ENCODE results near the gene MICAL1. TPM values are rescaled to one million over a fixed set of nuclear protein-coding genes. Genes with fewer than 3 reads are reported as not detected.

The MICAL1 gene
- total and polyA plus RNA-seq, 4 donors, result 13.5 to 49.5 (median 26.9) TPM

DNA sequence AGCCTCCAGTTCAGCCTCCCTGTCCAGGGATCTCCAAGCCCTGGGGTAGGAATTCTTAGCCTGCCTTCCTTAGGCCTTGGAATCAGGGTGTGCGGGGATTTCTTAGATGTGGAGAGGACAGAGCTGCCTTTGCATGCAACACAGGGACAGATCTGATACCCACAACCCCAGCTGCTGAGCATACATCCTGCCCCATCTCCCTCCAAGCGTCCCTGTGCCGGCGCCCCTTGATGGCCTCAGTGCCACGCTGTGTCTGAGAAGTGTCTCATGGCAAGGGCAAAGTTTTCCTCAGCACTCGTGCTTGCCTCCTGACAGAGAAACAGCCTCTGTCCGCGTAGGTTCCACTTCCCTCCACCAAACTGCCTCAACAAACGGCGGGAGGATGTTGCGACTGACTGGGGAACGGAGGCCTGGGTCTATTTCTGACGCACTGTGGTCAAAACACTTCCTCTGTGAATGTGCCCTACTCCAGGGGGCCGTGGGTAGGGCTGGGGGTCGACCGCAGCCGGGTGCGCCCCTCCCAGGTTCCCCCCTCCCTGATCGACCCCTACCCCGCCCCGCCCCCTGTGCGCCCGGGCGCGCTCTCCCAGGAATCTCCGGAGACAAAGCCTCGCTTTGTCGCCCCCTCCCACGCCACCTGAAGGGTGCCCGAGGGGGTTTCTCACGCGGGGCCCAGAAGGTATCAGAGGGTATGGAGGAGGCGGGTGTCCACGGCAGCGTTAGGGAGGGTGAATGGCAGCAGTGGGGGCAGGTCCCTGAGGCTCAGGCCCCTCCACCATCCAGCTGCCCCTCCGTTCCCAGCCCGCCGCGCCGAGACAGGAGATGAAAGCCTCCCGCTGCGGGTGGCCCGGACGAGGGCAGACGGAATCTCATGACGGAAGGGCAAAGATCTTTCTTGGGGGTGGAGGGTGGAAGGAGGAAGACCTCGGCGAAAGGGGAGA lies 806 bp downstream of the MICAL1 start:
- peak in 2 of 6 donors; percentile 64 to 68 for DNase-seq (ENCODE audit: low read depth in 4 of 6, low spot score in 6 of 6)
- WGBS (ENCODE audit: insufficient coverage), result 5% methylated on average over 38 of the region's 48 CpGs

DNA sequence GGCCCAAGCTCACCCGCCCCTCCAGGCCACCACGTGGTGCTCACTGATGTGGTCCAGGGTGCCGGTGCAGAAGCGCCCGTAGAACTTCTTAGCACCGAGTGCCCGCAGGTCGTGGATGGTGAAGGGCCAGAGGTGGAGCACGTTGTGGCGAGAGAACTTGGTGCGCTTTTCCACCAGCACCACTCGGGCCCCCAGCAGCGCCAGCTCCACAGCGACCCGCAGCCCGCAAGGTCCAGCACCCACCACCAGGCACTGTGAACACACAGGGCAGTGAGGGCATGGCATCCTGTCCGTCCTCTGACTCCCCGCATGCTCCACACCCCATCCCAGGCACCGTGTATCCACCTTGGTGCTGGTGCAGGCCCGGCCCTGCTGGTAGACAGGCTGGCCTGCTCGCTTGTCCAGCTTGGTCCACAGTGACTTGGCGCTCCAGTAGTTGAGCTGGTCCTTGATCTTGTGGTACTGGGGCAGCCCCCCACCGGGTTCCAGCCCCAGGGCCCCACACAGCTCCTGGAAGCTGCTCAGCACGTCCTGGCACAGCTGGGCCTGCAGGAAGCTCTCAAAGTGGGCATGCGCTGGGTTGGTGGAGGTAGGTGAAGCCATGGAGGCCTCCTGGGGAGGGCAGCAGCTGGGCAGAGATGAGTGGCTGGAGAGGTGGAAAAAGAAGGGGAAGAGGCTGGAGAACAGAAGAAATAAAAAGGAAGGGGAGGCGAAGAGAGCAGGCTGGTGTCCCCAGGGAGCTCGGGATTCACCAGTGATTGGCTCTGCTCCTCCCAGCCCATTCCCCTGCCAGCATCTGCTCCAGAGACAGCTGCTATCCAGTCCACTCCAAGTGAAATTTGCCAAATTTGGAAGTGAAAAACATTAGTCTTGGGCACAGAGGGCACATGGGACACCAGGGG lies 1.7 kb downstream of the MICAL1 start:
- peak overlapping the region; percentile 40 for H3K27ac ChIP-seq (ENCODE audit: low read depth, low read length)
- H3K36me3 ChIP-seq (ENCODE audit: control insufficient read depth, insufficient read depth, low read length), result peaks cover 43% of the 10 kb centered on the region
- WGBS (ENCODE audit: insufficient coverage), result 90% methylated on average over 26 of the region's 27 CpGs
- H3K4me3 ChIP-seq (ENCODE audit: low read depth, low read length), result peak overlapping the region; percentile 81
- DNase-seq (ENCODE audit: low read depth in 4 of 6, low spot score in 6 of 6), result peak in 2 of 6 donors; percentile 40 to 68
- H3K4me1 ChIP-seq (ENCODE audit: control insufficient read depth, insufficient read depth, low read length), result peaks cover 43% of the 10 kb centered on the region
- H3K27me3 ChIP-seq (ENCODE audit: control insufficient read depth, insufficient read depth, low read length), result no peaks in the 10 kb centered on the region
- no peaks in the 10 kb centered on the region for H3K9me3 ChIP-seq (ENCODE audit: control insufficient read depth, insufficient read depth, low read length)

More for the DNA sequence above, 806 bp downstream of the MICAL1 start:
- H3K9me3 ChIP-seq (ENCODE audit: control insufficient read depth, insufficient read depth, low read length), result no peaks in the 10 kb centered on the region
- H3K4me1 ChIP-seq (ENCODE audit: control insufficient read depth, insufficient read depth, low read length), result peaks cover 43% of the 10 kb centered on the region
- H3K36me3 ChIP-seq (ENCODE audit: control insufficient read depth, insufficient read depth, low read length), result peaks cover 34% of the 10 kb centered on the region
- no peaks in the 10 kb centered on the region for H3K27me3 ChIP-seq (ENCODE audit: control insufficient read depth, insufficient read depth, low read length)
- peak overlapping the region; percentile 80 for H3K27ac ChIP-seq (ENCODE audit: low read depth, low read length)
- H3K4me3 ChIP-seq (ENCODE audit: low read depth, low read length), result peak overlapping the region; percentile 81

DNA sequence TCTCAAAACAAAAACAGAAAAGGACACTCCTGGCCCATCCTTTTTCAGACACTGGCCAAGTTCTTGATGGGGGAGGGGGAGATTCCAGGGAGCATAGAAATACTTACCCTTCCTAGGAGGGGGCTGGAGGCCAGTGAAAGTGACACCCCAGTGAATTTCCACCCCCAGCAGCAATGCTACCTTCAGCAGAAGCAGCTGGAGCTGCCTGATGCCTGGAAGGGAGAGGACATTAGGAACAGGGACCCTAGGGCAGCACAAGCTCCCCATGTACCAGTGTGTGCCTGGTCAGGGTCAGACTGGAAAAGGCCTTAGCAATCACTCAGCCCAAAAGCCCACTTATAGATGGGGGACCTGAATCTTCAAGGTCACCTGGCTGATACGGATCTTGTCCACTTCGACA lies 2.4 kb downstream of the MICAL1 start:
- WGBS (ENCODE audit: insufficient coverage), result 93% methylated on average over 2 of the region's 2 CpGs
- no peaks in the 10 kb centered on the region for H3K9me3 ChIP-seq (ENCODE audit: control insufficient read depth, insufficient read depth, low read length)
- no peak overlapping the region for H3K4me3 ChIP-seq (ENCODE audit: low read depth, low read length)
- no peak for DNase-seq (ENCODE audit: low read depth in 4 of 6, low spot score in 6 of 6)
- peaks cover 49% of the 10 kb centered on the region for H3K36me3 ChIP-seq (ENCODE audit: control insufficient read depth, insufficient read depth, low read length)
- H3K27me3 ChIP-seq (ENCODE audit: control insufficient read depth, insufficient read depth, low read length), result no peaks in the 10 kb centered on the region
- peaks cover 43% of the 10 kb centered on the region for H3K4me1 ChIP-seq (ENCODE audit: control insufficient read depth, insufficient read depth, low read length)
- H3K27ac ChIP-seq (ENCODE audit: low read depth, low read length), result no peak overlapping the region

DNA sequence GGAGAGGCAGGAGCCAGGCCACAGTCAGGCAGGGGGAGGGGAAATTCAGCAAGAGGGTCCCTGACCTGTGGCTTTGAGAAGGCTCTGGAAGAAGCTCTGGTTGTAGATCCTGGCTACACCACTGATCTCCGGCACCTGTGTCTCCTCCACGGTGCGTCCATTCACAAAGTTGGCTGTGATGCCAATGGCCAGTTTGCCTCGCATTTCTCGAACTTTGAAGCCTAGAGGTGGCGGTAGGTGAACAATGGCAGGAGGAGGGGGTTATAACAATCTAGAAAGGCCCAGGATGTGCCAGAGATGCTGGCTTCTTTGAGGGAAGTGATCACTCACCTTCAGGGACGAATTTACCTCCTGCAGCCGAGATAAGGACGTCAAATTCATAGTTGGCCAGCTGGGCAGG lies 3.4 kb downstream of the MICAL1 start:
- H3K36me3 ChIP-seq (ENCODE audit: control insufficient read depth, insufficient read depth, low read length), result peaks cover 58% of the 10 kb centered on the region
- H3K4me1 ChIP-seq (ENCODE audit: control insufficient read depth, insufficient read depth, low read length), result peaks cover 38% of the 10 kb centered on the region
- H3K9me3 ChIP-seq (ENCODE audit: control insufficient read depth, insufficient read depth, low read length), result no peaks in the 10 kb centered on the region
- no peak for DNase-seq (ENCODE audit: low read depth in 4 of 6, low spot score in 6 of 6)
- WGBS (ENCODE audit: insufficient coverage), result 91% methylated on average over 9 of the region's 9 CpGs
- no peak overlapping the region for H3K27ac ChIP-seq (ENCODE audit: low read depth, low read length)
- H3K4me3 ChIP-seq (ENCODE audit: low read depth, low read length), result no peak overlapping the region
- no peaks in the 10 kb centered on the region for H3K27me3 ChIP-seq (ENCODE audit: control insufficient read depth, insufficient read depth, low read length)

DNA sequence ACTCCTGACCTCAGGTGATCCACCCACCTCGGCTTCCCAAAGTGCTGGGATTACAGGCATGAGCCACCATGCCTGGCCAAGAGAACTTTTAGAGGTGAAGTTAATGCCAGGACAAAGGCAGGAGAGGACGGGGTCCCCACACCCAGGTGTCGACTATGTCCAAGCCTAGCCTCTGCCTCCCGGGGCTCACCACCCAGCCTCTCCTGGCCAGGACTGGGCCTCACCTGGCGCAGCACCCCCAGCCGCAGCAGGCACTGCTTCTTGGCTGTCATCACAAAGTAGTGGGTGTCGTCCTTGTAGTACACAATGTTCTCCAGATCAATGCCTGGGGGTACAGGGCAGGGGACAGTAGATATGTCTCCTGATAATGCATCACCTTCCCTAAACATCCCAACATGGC lies 4.2 kb downstream of the MICAL1 start:
- H3K4me3 ChIP-seq (ENCODE audit: low read depth, low read length), result no peak overlapping the region
- H3K9me3 ChIP-seq (ENCODE audit: control insufficient read depth, insufficient read depth, low read length), result no peaks in the 10 kb centered on the region
- no peak overlapping the region for H3K27ac ChIP-seq (ENCODE audit: low read depth, low read length)
- DNase-seq (ENCODE audit: low read depth in 4 of 6, low spot score in 6 of 6), result no peak
- peaks cover 31% of the 10 kb centered on the region for H3K4me1 ChIP-seq (ENCODE audit: control insufficient read depth, insufficient read depth, low read length)
- WGBS (ENCODE audit: insufficient coverage), result 97% methylated on average over 7 of the region's 7 CpGs
- H3K27me3 ChIP-seq (ENCODE audit: control insufficient read depth, insufficient read depth, low read length), result no peaks in the 10 kb centered on the region
- H3K36me3 ChIP-seq (ENCODE audit: control insufficient read depth, insufficient read depth, low read length), result peaks cover 65% of the 10 kb centered on the region

DNA sequence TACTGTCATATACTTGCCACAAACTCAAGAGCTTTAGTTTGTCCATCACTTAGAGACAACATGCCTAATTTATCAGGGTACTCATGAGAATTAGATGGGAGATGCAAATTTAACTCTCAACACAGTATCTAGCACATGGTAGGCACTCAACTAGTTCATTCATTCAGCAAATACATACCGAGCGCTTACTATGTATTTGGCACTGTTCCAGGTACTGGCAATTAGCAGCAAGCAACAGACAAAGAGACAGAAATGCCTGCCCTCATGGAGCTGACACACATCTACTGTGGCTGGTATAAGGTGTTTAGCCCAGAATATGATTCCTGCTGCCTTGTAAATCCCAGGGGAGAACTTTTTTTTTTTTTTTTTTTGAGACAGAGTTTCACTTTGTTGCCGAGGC lies 4.8 kb downstream of the MICAL1 start:
- Histone ChIP-seq H3K9me3 (ENCODE audit: control insufficient read depth, insufficient read depth, low read length) (no peaks in the 10 kb centered on the region), H3K27ac (ENCODE audit: low read depth, low read length) (no peak overlapping the region), H3K4me1 (ENCODE audit: control insufficient read depth, insufficient read depth, low read length) (peaks cover 25% of the 10 kb centered on the region), H3K4me3 (ENCODE audit: low read depth, low read length) (no peak overlapping the region), H3K36me3 (ENCODE audit: control insufficient read depth, insufficient read depth, low read length) (peaks cover 71% of the 10 kb centered on the region), H3K27me3 (ENCODE audit: control insufficient read depth, insufficient read depth, low read length) (no peaks in the 10 kb centered on the region)
- 100% methylated on average over 1 of the region's 3 CpGs for WGBS (ENCODE audit: insufficient coverage)
- no peak for DNase-seq (ENCODE audit: low read depth in 4 of 6, low spot score in 6 of 6)

DNA sequence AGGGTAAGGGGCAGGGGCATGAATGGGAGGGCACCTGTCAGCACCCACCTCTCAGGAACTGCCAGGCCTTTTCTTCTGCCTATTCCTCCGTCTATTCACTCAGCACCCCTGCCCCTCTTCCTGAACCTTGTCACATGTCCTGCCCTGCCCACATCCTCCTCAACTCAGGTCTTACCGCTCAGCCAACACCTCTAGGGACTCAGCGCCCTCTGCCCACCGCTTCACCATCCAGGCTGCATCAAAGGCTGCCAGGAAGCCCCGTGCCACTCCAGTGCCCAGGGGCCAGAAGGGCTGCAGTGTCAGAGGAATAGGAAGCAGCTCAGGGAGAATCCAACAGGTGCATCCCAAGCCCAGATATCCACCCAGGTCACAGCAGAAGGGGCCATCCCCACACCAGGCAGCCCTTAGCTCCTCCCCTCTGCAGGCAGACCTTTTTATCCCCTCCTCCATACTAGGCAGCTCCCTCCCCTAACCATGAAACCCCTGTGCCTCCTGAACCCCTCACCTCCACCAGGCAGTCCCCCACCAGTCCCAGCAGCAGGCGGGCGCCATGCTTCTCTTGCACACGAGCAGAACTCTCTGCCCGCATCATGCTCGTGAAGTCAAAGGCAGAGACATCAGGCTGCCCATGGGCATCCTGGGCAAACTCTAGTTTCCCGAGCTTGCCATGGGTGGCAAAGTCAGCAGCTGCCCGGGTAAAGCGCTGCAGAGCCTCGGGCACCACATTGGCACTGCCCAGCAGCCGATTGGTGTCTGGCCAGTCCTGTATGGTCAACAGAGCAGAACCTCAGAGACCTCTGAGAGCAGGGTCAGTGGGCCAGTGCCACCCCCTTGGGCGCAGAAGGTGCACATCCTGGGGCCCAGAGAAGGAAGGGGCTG lies 5.5 kb downstream of the MICAL1 start:
- no peaks in the 10 kb centered on the region for H3K27me3 ChIP-seq (ENCODE audit: control insufficient read depth, insufficient read depth, low read length)
- H3K4me3 ChIP-seq (ENCODE audit: low read depth, low read length), result no peak overlapping the region
- no peaks in the 10 kb centered on the region for H3K9me3 ChIP-seq (ENCODE audit: control insufficient read depth, insufficient read depth, low read length)
- peaks cover 20% of the 10 kb centered on the region for H3K4me1 ChIP-seq (ENCODE audit: control insufficient read depth, insufficient read depth, low read length)
- DNase-seq (ENCODE audit: low read depth in 4 of 6, low spot score in 6 of 6), result no peak
- peaks cover 79% of the 10 kb centered on the region for H3K36me3 ChIP-seq (ENCODE audit: control insufficient read depth, insufficient read depth, low read length)
- 92% methylated on average over 16 of the region's 16 CpGs for WGBS (ENCODE audit: insufficient coverage)
- no peak overlapping the region for H3K27ac ChIP-seq (ENCODE audit: low read depth, low read length)

DNA sequence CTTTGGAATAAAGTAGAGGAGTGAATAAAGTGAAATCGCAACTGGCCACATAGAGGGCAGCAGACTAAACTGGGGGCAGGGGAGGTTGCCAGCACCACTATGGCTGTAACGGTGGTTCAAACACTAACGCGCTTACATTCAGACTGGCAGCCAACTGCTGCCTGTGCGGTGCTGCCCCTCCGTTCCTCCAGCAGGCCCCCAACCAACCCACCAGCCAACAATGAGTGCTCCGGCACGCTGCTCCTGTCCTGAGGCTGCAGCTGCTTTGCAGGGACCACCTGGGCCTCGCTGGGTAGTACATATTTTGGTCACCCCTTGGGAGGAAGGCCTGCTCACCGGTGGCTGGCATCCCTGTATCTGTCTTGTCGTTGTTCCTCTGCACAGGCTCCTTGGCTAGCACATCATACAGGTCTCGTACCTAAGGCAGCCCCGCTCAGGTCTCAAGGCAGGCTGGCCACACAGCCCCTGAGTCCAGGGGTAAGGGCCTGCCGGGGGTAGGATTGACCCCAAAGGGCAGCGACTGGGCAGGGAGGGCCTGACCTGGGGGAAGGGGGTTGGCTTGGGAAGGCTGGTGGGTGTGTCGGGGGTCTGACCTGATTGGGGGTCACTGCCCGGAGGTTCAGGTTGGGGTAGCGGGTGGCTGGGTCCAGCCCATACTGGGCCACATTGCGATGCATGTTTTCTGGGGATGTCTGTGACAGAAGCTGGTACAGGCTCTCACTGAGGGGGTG lies 6.3 kb downstream of the MICAL1 start:
- H3K9me3 ChIP-seq (ENCODE audit: control insufficient read depth, insufficient read depth, low read length), result no peaks in the 10 kb centered on the region
- no peak overlapping the region for H3K4me3 ChIP-seq (ENCODE audit: low read depth, low read length)
- 78% methylated on average over 19 of the region's 19 CpGs for WGBS (ENCODE audit: insufficient coverage)
- H3K36me3 ChIP-seq (ENCODE audit: control insufficient read depth, insufficient read depth, low read length), result peaks cover 87% of the 10 kb centered on the region
- DNase-seq (ENCODE audit: low read depth in 4 of 6, low spot score in 6 of 6), result no peak
- no peak overlapping the region for H3K27ac ChIP-seq (ENCODE audit: low read depth, low read length)
- H3K4me1 ChIP-seq (ENCODE audit: control insufficient read depth, insufficient read depth, low read length), result peaks cover 12% of the 10 kb centered on the region
- no peaks in the 10 kb centered on the region for H3K27me3 ChIP-seq (ENCODE audit: control insufficient read depth, insufficient read depth, low read length)
